ENCODE data around the gene ZFP69B.

DNA sequence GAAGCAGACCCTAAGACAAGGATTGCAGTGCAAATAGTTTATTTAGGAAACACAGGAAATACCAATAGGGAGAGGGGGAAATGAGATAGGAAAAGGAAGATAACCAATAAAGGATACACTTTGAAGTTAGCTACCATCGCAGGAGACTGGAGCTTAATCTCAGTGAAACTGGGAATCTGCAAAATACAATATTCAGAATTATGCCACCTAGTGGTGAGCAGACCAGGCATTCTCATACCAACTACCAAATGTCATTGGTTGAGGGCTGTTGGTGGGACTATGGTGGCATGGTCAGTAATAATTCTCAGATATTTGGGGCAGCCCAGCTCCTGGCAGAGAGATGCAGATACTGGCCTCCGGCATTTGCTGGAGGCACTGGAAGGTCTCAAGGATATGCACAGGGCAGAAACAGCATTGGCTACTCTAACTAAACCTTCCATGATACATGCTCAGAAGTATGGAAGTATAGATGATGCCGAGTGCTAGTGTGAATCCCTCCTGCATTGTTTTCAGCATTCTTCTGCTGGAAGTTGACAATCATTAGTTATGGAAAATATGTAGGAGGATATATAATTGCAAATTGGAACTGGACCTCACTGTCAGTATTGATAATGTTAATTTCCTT, 11.8 kb upstream of the ZFP69B start:
- TF ChIP-seq POLR2A (IDR thresholded peaks at IDR 0.05; ENCODE audit: low read depth, low read length), result no peak
- TF ChIP-seq POLR2AphosphoS5 (IDR thresholded peaks at IDR 0.05; ENCODE audit: low read depth, low read length), result no peak
- TF ChIP-seq TAF1 (IDR thresholded peaks at IDR 0.05; ENCODE audit: low read depth, low read length), result no peak
- no peak for TF ChIP-seq SPI1 (IDR thresholded peaks at IDR 0.05; ENCODE audit: low read depth, low read length)

All from GM12891 (cell line).